ENCODE results near the gene PLEKHJ1. TPM values are rescaled to one million over a fixed set of nuclear protein-coding genes. Genes with fewer than 3 reads are reported as not detected.
A peak's percentile ranks its signal among the peaks of the same experiment; 100 is the strongest.

PLEKHJ1 gene
- total and polyA plus RNA-seq, 9 of the 15 experiments (the other 6 are each of a cell fraction or from before 2014, with no cell fraction given) = 1.5 to 188 (median 63.9) TPM

GRCh38 chr19:2240881-2241760 lies 5.0 kb upstream of the PLEKHJ1 start:
- Histone ChIP-seq H2AFZ (ENCODE audit: low read depth, low read length) (no peak overlapping the region), H3K4me1 (replicated peaks in 1 of 2; ENCODE audit: control insufficient read depth in 2 of 2, insufficient read depth in 2 of 2, low read length in 2 of 2) (peaks cover 28 to 60% of the 10 kb centered on the region in 2 experiments), H3K9ac (ENCODE audit: insufficient read depth in 1 of 2, low read depth in 2 of 2, low read length in 2 of 2) (peak overlapping the region; percentile 90 to 93; a peak in 3 of 4 replicates), H3K79me2 (ENCODE audit: control insufficient read depth, insufficient read depth, low read length) (peaks cover 77% of the 10 kb centered on the region), H3K27me3 (ENCODE audit: control insufficient read depth in 2 of 2, insufficient read depth in 2 of 2, low read length in 2 of 2) (no peaks in the 10 kb centered on the region), H4K20me1 (replicated peaks; ENCODE audit: control insufficient read depth, insufficient read depth, low read length) (peaks cover 56% of the 10 kb centered on the region), H3K9me1 (ENCODE audit: control insufficient read depth, insufficient read depth, low read length) (peaks cover 19% of the 10 kb centered on the region), H3K4me2 (ENCODE audit: insufficient read depth, low read length) (peak overlapping the region; percentile 94), H3K36me3 (ENCODE audit: control insufficient read depth, insufficient read depth, low read length) (peaks cover 74% of the 10 kb centered on the region; the same call in 2 of the 3 replicates), H3K27ac (ENCODE audit: extremely low read depth, low read depth, low read length) (peak overlapping the region; percentile 66; the same call in 1 of the 3 replicates), H3K4me3 (peak overlapping the region; percentile 97; the same call in 1 of the 2 replicates), H3K9me3 (replicated peaks; ENCODE audit: control insufficient read depth, insufficient read depth, low read depth, low read length) (no peaks in the 10 kb centered on the region)
- ATAC-seq (no peak), FAIRE-seq (no peak), DNase-seq (ENCODE audit: extremely low read depth in 1 of 4, low spot score in 3 of 4) (no peak)
- no TSS peak for BruUV-seq (replicated peaks)
- TF ChIP-seq POLR3G (IDR thresholded peaks at IDR 0.05; ENCODE audit: extremely low read depth, insufficient read length, insufficient replicate concordance) (no peak), SMARCC2 (IDR thresholded peaks at IDR 0.05; ENCODE audit: low read depth) (no peak), SIRT6 (IDR thresholded peaks at IDR 0.05; ENCODE audit: low read depth, low read length) (no peak), MEF2D (tag; conservative IDR thresholded peaks at IDR 0.05; ENCODE audit: low read depth) (no peak), PRMT5 (CRISPR knock-in tag; IDR thresholded peaks at IDR 0.05) (no peak), CBFB (CRISPR knock-in tag; IDR thresholded peaks at IDR 0.05) (no peak), ZNF24 (IDR thresholded peaks at IDR 0.05) (no peak), POLR2A (conservative IDR thresholded peaks at IDR 0.05) (0 out of 2 replicates have a peak, but pooled peaks have one; percentile 11), ZNF253 (CRISPR knock-in tag; conservative IDR thresholded peaks at IDR 0.05) (no peak), GTF2E2 (tag; IDR thresholded peaks at IDR 0.05) (no peak), RBFOX2 (IDR thresholded peaks at IDR 0.05; ENCODE audit: low read depth, low read length) (peak; percentile 45), MCM7 (IDR thresholded peaks at IDR 0.05) (no peak), HDAC2 (IDR thresholded peaks at IDR 0.05) (no peak)
- TF ChIP-seq, protein P1, sequence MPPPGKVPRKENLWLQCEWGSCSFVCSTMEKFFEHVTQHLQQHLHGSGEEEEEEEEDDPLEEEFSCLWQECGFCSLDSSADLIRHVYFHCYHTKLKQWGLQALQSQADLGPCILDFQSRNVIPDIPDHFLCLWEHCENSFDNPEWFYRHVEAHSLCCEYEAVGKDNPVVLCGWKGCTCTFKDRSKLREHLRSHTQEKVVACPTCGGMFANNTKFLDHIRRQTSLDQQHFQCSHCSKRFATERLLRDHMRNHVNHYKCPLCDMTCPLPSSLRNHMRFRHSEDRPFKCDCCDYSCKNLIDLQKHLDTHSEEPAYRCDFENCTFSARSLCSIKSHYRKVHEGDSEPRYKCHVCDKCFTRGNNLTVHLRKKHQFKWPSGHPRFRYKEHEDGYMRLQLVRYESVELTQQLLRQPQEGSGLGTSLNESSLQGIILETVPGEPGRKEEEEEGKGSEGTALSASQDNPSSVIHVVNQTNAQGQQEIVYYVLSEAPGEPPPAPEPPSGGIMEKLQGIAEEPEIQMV (tag; conservative IDR thresholded peaks at IDR 0.05; ENCODE audit: low read depth) = no peak
- TF ChIP-seq, protein P2, sequence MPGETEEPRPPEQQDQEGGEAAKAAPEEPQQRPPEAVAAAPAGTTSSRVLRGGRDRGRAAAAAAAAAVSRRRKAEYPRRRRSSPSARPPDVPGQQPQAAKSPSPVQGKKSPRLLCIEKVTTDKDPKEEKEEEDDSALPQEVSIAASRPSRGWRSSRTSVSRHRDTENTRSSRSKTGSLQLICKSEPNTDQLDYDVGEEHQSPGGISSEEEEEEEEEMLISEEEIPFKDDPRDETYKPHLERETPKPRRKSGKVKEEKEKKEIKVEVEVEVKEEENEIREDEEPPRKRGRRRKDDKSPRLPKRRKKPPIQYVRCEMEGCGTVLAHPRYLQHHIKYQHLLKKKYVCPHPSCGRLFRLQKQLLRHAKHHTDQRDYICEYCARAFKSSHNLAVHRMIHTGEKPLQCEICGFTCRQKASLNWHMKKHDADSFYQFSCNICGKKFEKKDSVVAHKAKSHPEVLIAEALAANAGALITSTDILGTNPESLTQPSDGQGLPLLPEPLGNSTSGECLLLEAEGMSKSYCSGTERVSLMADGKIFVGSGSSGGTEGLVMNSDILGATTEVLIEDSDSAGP (CRISPR knock-in tag; IDR thresholded peaks at IDR 0.05) = 0 out of 2 replicates have a peak, but pooled peaks have one; percentile 2
- intact Hi-C loops (cut with micrococcal nuclease) (no loop called here), in situ Hi-C loops (cut with MboI) (no loop called here)
- ChIA-PET CTCF (ENCODE audit: low intra/inter-chr PET ratio) (no interaction called here), POLR2A (interaction anchor here (0.6 to 4.8 kb wide), 6 partner anchors 20 to 394 kb away, joined by 3 to 86 read pairs (median 4); no protein-coding TSS in a partner anchor)
- 68% methylated on average over 40 of the region's 41 CpGs for WGBS (ENCODE audit: insufficient coverage, low coverage, missing lambda C conversion rate)

Measured in K562 (cell line).